MM.1S (cell line): ENCODE measurements around the gene SLCO3A1.

ENCODE experiments used
- DNase-seq: peaks from one replicate; pipeline ENCODE4 v3.0.0-alpha.2; 2015
- H2AFZ ChIP-seq: fragments of 300-600 bp; sonication (generic); 2 replicates; pipeline ENCODE4 v1.6.0; 2016; ENCODE audit warnings: antibody characterized with exemption, low read length
- H3F3A ChIP-seq: fragments of 300-600 bp; sonication (generic); 2 replicates; pipeline ENCODE4 v1.6.1; 2016; ENCODE audit warnings: mild to moderate bottlenecking, antibody characterized with exemption, low read length, moderate library complexity, mixed read lengths; ENCODE audit not compliant: insufficient read depth
- H3K27ac ChIP-seq: fragments of 300-600 bp; sonication (generic); 2 replicates; pipeline ENCODE4 v1.5.1; 2016; ENCODE audit warnings: mild to moderate bottlenecking, low read length
- H3K27me3 ChIP-seq: fragments of 300-600 bp; sonication (generic); replicated peaks from 2 replicates; pipeline ENCODE4 v1.6.0; 2016; ENCODE audit warnings: low read length; ENCODE audit not compliant: insufficient read depth
- H3K36me3 ChIP-seq: fragments of 300-600 bp; sonication (generic); replicated peaks from 2 replicates; pipeline ENCODE4 v1.6.1; 2016; ENCODE audit warnings: mild to moderate bottlenecking, low read length, mixed read lengths; ENCODE audit not compliant: insufficient read depth
- H3K4me1 ChIP-seq: fragments of 300-600 bp; sonication (generic); 2 replicates; pipeline ENCODE4 v1.6.1; 2016; ENCODE audit warnings: low read length, mixed read lengths
- H3K4me2 ChIP-seq: fragments of 300-600 bp; sonication (generic); 2 replicates; pipeline ENCODE4 v1.6.0; 2016; ENCODE audit warnings: low read depth, low read length
- H3K4me3 ChIP-seq: fragments of 300-600 bp; sonication (generic); 2 replicates; pipeline ENCODE4 v1.5.1; 2016; ENCODE audit warnings: low read length, mixed read lengths
- H3K79me2 ChIP-seq: fragments of 300-600 bp; sonication (generic); 2 replicates; pipeline ENCODE4 v1.6.1; 2016; ENCODE audit warnings: mixed run types, low read length, mixed read lengths
- H3K9ac ChIP-seq: fragments of 300-600 bp; sonication (generic); 2 replicates; pipeline ENCODE4 v1.6.1; 2016; ENCODE audit warnings: low read length, mixed read lengths
- H3K9me2 ChIP-seq: fragments of 300-600 bp; sonication (generic); replicated peaks from 2 replicates; pipeline ENCODE4 v1.6.1; 2016; ENCODE audit warnings: mild to moderate bottlenecking, low read length, mixed read lengths; ENCODE audit not compliant: insufficient read depth
- H3K9me3 ChIP-seq: fragments of 300-600 bp; sonication (generic); replicated peaks from 2 replicates; pipeline ENCODE4 v1.6.1; 2016; ENCODE audit warnings: mild to moderate bottlenecking, low read length, mixed read lengths; ENCODE audit not compliant: insufficient read depth
- H4K20me1 ChIP-seq: fragments of 300-600 bp; sonication (generic); 2 replicates; pipeline ENCODE4 v1.6.1; 2016; ENCODE audit warnings: mild to moderate bottlenecking, low read length, moderate library complexity, mixed read lengths; ENCODE audit not compliant: insufficient read depth
- EZH2 ChIP-seq: fragments of 300-600 bp; sonication (generic); optimal IDR thresholded peaks from 2 replicates; pipeline ENCODE3; 2017; ENCODE audit warnings: low read depth, mild to moderate bottlenecking, antibody characterized with exemption, low read length, mixed read lengths
- EZH2phosphoT487 ChIP-seq: fragments of 300-600 bp; sonication (generic); IDR thresholded peaks from 2 replicates; pipeline ENCODE4 v1.6.1; 2018; ENCODE audit warnings: antibody characterized with exemption, low read length
- TF ChIP-seq, protein P1 (sequence below): fragments of 300-600 bp; sonication (generic); IDR thresholded peaks from 2 replicates; pipeline ENCODE4 v1.5.1; 2016; ENCODE audit warnings: antibody characterized with exemption, low read length, mixed read lengths

The SLCO3A1 gene

DNA sequence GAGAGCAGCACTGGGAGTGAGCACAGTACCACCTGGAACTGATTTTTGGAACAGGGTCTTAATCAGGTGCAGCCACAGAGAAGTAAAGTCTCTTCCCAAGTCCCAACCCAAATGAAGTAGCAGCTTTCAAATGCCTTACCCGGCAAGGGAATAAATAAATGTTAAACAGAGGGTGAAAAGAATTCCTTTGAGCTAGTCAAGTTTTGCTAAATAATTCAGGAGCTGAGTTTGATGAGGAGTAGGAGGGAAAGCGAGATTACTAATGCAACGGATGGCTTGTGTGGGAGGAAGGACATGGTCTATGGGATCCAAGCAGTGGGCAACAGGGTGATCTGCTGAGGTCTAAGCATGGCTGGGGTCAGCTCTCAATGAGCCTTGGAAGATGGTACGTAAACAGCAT is 335.7 kb downstream of the SLCO3A1 start:
- Histone ChIP-seq H3K79me2 (no peaks in the 10 kb centered on the region), H2AFZ (no peak overlapping the region), H3K9me3 (no peaks in the 10 kb centered on the region), H3K9ac (no peak overlapping the region), H3K27ac (no peak overlapping the region), H3K4me2 (no peak overlapping the region), H3K4me1 (no peaks in the 10 kb centered on the region), H3F3A (no peaks in the 10 kb centered on the region), H3K36me3 (no peaks in the 10 kb centered on the region), H3K27me3 (no peaks in the 10 kb centered on the region), H4K20me1 (no peaks in the 10 kb centered on the region), H3K4me3 (no peak overlapping the region), H3K9me2 (no peaks in the 10 kb centered on the region)
- DNase-seq, result no peak
- TF ChIP-seq EZH2phosphoT487, result no peak
- no peak for TF ChIP-seq EZH2
- TF ChIP-seq, protein P1, sequence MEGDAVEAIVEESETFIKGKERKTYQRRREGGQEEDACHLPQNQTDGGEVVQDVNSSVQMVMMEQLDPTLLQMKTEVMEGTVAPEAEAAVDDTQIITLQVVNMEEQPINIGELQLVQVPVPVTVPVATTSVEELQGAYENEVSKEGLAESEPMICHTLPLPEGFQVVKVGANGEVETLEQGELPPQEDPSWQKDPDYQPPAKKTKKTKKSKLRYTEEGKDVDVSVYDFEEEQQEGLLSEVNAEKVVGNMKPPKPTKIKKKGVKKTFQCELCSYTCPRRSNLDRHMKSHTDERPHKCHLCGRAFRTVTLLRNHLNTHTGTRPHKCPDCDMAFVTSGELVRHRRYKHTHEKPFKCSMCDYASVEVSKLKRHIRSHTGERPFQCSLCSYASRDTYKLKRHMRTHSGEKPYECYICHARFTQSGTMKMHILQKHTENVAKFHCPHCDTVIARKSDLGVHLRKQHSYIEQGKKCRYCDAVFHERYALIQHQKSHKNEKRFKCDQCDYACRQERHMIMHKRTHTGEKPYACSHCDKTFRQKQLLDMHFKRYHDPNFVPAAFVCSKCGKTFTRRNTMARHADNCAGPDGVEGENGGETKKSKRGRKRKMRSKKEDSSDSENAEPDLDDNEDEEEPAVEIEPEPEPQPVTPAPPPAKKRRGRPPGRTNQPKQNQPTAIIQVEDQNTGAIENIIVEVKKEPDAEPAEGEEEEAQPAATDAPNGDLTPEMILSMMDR, result no peak

DNA sequence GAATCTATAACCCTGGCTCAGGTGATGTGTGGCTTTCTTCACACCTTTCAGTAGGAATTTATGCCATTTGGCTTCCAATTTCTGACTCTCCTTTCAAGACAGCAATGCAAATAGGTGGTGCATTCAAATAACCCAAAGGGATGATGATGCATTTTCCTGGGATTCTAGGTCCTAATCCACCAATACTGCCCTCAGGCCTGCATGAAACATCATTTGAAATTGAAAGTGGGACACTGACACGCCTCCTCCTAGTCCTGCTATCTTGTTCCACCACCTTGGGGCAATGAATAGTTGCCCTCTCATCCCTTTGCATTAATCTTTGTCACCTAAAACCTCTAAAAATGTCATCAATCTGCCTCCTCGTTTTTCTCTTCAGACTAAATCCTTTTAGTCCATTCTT is 341.7 kb downstream of the SLCO3A1 start:
- no peak for DNase-seq
- Histone ChIP-seq H4K20me1 (no peaks in the 10 kb centered on the region), H3K9me3 (no peaks in the 10 kb centered on the region), H3K9ac (no peak overlapping the region), H3K4me2 (no peak overlapping the region), H3K36me3 (no peaks in the 10 kb centered on the region), H3K79me2 (no peaks in the 10 kb centered on the region), H3K4me3 (no peak overlapping the region), H3K9me2 (no peaks in the 10 kb centered on the region), H3F3A (no peaks in the 10 kb centered on the region), H3K27me3 (no peaks in the 10 kb centered on the region), H2AFZ (no peak overlapping the region), H3K27ac (no peak overlapping the region), H3K4me1 (no peaks in the 10 kb centered on the region)
- TF ChIP-seq, protein P1, result no peak
- TF ChIP-seq EZH2phosphoT487 (no peak), EZH2 (no peak)

DNA sequence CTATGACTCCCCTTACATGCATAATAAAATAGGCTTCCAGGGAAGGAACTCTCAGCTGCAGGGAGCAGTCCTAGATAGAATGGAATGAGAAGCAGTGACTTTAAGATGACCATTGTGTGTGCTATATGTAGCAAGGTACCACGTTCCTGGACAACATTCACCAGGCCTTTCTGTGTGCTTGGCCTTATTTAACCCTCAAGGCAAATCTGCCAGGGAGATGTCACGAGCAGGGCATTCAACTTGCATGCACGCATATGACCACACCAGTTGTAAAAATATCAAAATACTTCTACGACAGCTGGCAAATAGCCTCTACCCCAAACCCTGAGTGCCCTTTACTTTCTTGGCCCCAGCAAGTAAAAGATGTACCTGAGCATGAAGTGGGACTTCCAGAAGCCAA is 342.8 kb downstream of the SLCO3A1 start:
- H2AFZ ChIP-seq, result no peak overlapping the region
- H3K9me2 ChIP-seq, result no peaks in the 10 kb centered on the region
- no peaks in the 10 kb centered on the region for H3F3A ChIP-seq
- H4K20me1 ChIP-seq, result no peaks in the 10 kb centered on the region
- no peak overlapping the region for H3K9ac ChIP-seq
- no peak overlapping the region for H3K4me3 ChIP-seq
- no peak for TF ChIP-seq EZH2phosphoT487
- TF ChIP-seq, protein P1, result no peak
- no peaks in the 10 kb centered on the region for H3K27me3 ChIP-seq
- no peak for DNase-seq
- no peaks in the 10 kb centered on the region for H3K4me1 ChIP-seq
- H3K79me2 ChIP-seq, result no peaks in the 10 kb centered on the region
- no peaks in the 10 kb centered on the region for H3K36me3 ChIP-seq
- H3K9me3 ChIP-seq, result no peaks in the 10 kb centered on the region
- no peak overlapping the region for H3K27ac ChIP-seq
- no peak overlapping the region for H3K4me2 ChIP-seq

DNA sequence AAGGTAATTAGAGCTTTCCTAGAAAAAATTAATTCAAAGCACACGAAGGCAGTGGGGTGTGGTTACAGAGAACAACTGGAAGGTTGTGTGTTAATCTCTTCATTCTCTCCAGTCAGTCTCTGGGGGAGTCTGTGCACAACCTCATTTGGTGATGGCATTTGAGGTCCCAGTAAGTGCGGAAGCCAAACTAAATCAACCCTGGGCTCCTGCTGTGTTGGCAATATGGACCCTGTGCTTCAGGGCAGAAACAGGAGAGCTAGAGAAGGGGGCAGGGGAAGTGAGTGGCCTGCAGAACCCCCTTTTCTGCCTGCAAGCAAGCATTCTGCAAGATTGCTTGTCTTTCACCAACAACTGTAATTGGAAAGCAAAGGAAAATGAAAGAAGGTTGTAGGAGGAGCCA is 344.2 kb downstream of the SLCO3A1 start:
- no peak for DNase-seq
- Histone ChIP-seq H3K27ac (no peak overlapping the region), H3K4me3 (no peak overlapping the region), H4K20me1 (no peaks in the 10 kb centered on the region), H3K36me3 (no peaks in the 10 kb centered on the region), H2AFZ (no peak overlapping the region), H3K9ac (no peak overlapping the region), H3K27me3 (no peaks in the 10 kb centered on the region), H3F3A (no peaks in the 10 kb centered on the region), H3K9me3 (no peaks in the 10 kb centered on the region), H3K4me1 (no peaks in the 10 kb centered on the region), H3K9me2 (no peaks in the 10 kb centered on the region), H3K4me2 (no peak overlapping the region), H3K79me2 (no peaks in the 10 kb centered on the region)
- TF ChIP-seq, protein P1, result no peak
- TF ChIP-seq EZH2phosphoT487 (no peak), EZH2 (no peak)
